Pulmonary artery endothelial cell (primary cell): Measurements from ENCODE around the gene LIMA1. TPM values are rescaled to one million over a fixed set of nuclear protein-coding genes. Genes with fewer than 3 reads are reported as not detected.
A peak's percentile ranks its signal among the peaks of the same experiment; 100 is the strongest.
"Not testable (repeated sequence)": the region's sequence is repeated elsewhere in the genome, so short reads cannot be mapped to it uniquely, and the experiment has no call there.

Experiments used
- DNase-seq: peaks from one replicate; pipeline ENCODE4 v3.0.0-alpha.2; 2011; ENCODE audit warnings: low read depth, low spot score
- total RNA-seq: library from RNA; depleted of rRNA; stranded (reverse); fragments of >200 nt; gene quantifications from 2 replicates; pipeline ENCODE4 v1.2.3, GENCODE V29; 2014

The LIMA1 gene
- total RNA-seq, 1 donor from 2014 or later: 82.8 TPM

DNA sequence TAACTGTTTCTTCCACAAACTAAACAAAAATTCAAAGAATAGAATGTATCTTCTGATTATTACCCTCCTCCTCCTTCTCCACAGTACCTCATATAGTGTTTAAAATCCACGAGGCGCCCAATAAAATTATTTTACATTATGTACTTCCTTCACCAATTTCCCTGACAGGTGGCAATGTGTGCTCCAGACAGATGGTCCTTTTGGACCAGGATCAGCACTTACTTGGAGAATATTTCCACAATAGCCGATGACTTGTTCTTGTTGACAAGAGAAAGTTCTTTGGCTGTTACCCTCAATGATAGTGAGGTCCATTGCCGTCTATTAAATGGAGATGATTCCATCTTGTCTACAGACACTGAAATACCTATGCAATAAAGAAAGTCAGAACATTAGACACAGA is 34.9 kb downstream of the LIMA1 start:
- no peak for DNase-seq

DNA sequence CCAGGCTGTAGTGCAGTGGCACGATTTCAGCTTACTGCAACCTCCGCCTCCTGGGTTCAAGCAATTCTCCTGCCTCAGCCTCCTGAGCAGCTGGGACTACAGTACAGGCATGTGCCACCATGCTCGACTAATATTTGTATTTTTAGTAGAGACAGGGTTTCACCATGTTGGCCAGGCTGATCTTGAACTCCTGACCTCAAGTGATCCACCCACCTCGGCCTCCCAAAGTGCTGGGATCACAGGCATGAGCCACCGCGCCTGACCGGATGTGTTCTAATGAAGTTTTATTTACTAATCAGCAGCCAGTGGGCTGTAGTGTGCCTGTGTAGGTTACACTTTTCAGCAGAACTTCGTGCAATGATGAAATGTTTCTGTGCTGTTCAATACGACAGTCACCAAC is 35.7 kb downstream of the LIMA1 start:
- not testable (repeated sequence) for DNase-seq

DNA sequence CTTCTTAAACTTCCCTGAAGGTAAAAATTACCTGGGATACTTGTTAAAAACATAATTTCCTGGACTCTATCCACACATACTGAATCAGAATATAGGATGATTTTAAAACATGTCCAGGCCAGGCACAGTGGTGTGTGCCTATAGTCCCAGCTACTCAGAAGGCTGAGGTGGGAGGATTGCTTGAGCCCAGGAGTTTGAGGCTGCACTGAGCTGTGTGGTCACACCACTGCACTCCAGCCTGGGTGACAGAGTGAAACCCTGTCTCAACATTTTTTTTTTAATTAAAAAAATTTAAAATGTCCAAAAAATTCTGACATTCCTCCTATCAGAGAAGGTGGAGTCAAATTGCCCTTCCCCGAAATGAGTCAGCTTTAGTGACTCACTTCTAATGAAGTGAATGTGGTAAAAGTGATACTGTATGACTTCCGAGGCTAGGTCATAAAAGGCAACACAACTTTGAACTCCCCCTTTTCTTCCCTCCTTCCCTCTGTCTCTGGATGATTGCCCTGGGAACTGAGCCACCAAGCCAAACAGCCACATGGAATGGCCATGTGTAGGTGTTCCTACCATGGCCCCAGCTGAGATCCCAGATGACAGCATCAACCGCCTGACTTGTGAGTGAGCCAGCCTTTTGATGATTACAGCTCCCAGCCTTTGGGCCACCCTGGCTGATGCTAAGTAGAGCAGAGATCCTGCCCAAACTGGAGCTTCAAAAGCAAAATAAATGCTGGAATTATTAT is 36.3 kb downstream of the LIMA1 start:
- DNase-seq: peak; percentile 29

DNA sequence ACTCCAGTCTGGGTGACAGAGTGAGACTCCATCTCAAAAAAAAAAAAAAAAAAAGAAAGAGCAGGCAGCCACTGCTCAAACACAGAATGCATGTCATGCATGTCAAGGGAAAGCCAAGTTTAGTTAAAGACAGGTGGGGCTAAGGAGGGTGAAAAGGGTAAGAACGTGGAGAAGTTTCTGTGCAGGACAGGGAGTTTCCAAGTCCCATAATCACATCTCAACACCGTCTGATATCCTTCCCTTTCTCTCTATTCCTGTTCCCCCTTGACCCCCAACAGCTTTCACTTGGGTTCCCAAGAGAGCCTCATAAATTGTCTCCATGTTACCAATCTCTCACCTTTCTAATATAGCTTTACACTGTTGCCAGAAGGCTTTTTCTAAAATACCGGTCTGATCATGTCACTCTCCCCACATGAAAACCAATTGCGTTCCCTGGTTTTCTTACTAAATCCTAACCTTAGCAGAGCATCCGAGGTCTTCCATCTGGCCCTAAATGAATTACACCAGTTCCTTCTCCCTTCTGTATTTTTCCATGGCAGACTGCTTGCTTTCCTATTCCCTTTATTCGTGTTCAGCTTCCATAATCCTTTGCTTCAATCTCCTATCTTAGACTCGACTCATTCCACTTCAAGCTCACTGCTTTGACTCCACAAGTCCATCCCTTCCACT is 37.0 kb downstream of the LIMA1 start:
- no peak for DNase-seq

DNA sequence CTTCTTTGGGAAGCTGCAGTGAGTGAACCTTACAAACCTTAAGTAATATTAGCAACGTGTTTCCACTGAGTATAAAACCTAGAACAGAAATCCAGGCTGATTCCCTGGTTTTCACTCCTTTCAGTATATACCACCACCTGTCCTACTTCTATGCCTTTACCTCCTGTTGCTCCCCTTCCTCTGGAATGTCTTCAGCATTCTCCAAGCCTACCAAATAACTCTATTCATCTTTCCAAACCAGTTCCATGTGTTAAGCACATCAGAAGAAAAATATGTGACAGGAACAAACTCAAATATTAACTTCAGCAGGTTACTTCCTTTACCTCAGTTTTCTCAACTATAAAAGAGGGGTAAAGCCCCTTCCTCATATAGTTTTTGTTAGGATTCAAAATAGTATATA is 39.8 kb downstream of the LIMA1 start:
- DNase-seq: no peak

DNA sequence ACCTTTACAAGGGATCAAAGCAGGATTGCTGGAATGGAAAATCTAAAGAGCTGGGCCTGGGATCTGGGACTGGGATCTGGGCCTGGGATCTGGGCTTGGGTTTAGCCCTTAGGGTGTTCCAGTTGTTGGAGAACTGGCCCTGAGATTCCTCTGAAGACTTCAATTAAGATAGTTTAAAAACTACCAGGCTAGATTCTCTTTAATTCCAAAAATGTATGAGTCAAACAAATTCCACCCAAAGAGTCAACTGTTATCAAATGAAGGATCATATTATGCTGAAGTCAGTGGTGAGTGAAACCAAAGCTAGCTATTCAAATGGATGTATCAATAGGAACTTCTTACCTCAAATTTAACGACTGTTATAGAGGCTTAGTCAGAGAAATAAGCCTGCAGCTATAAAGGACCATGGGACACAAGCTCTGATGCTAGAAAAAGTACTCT is 40.5 kb downstream of the LIMA1 start:
- DNase-seq: no peak

DNA sequence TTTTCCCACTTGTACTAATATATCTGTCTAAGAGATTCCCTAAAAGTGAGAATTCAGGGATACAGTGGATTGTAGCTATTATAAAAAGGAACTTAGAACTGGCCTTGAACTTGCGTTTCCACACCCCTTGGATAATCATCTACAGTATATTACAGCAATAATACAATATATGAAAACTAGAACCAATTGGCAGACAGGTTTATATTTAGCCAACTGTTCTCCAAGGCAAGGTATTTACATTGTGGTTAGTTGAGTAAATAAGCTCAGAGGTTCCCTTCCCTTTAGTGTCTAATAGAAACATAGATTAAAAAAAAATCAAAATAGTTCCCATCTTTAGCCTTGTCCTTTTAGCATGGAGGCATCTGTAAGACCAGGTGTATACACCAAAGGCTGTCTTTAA is 42.1 kb downstream of the LIMA1 start:
- no peak for DNase-seq

DNA sequence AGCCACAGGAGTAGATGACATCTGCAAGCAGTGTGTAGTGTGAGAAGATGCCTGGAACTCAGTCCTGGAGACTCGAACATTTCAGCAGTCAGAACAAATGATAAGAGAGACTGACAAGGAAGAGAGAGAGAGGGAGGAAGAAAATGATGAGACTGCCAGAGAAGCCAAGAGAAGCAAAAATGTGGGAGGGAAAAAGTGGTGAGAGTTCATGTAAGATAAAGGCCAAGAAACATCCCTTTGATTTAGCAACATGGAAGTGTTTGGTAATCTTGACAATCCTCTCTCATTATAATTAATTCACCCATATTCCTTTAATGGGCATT is 42.6 kb downstream of the LIMA1 start:
- no peak for DNase-seq

DNA sequence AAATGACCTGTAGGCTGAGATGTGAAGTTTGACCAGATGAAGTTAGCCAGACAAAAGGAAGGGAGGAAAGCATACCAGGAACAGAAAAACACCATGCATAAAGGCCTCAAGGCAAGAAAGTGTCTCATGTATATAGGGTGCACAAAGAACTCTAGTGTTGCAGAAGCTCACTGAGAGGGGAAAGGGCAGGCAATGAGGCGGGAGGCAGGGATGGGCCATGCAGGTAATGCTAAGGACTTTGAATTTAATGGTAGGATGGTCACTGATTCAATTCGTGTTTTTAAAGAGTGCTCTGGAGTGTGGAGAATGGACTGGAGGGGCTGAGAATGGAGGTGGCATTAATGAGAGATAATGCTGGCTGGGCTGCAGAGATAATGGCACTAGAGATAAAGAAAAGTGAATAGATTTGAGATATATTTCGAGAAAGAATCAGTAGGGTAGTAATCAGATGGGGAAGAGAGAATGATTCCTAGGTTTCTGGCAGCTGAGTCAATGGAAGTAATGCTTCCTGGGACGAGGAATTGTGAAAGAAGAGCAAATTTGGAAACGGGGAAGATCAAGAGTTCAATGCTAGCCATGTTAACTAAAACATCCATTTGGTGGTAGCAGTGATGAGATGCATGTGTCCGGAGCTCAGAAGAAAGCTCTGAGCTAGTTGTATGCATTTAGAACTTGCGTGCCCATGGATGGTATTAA is 43.1 kb downstream of the LIMA1 start:
- DNase-seq: no peak

DNA sequence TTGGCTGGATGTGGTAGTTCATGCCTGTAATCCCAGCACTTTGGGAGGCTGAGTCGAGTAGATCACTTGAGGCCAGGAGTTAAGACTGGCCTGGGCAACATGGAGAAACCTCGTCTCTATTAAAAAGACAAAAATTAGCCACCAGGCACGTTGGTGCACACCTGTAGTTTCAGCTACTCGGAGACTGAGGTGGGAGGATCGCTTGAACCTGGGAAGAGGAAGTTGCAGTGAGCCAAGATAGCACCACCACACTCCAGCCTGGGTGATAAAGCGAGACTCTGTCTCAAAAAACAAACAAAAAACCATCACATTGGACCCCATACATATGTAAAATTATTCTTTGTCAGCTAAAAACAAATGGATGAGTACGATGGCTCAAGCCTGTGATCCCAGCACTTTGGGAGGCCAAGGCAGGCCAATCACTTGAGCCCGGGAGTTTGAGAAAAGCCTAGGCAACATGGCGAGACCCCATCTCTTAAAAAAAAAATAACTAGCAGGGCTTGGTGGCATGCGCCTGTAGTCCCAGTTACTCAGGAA is 43.9 kb downstream of the LIMA1 start:
- DNase-seq: no peak

DNA sequence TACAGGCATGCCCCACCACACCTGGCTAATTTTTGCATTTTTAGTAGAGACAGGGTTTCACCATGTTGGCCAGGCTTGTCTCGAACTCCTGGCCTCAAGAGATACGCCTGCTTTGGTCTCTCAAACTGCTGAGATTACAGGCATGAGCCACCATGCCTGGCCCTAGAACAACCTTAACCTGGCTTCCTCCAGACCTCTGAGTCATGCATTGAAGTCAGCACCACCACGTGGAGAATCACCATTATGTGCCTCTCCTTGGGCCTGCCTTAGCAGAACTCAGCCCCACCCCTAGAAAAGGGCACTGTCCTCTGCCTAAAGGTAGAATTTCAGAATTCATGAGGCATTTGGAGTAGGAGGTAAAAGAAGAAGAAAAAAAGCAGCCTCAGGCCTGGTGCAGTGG is 49.0 kb downstream of the LIMA1 start:
- no peak for DNase-seq

DNA sequence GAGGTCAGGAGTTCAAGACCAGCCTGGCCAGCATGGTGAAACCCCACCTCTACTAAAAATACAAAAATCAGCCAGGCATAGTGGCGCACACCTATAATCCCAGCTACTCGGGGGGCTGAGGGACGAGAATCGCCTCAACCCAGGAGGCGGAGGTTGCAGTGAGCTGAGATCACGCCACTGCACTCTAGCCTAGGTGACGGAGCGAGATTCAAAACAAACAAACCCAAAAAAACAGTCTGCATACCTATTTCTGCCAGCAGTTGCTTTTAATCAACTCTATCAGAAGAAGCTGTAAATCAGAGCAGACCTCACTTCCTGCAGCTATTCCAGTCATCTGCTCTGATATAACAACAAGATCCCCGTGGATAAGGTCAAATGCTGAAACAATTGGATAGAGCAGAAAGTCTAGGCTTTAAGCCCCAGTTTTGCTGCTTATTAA is 50.5 kb downstream of the LIMA1 start:
- DNase-seq: no peak

DNA sequence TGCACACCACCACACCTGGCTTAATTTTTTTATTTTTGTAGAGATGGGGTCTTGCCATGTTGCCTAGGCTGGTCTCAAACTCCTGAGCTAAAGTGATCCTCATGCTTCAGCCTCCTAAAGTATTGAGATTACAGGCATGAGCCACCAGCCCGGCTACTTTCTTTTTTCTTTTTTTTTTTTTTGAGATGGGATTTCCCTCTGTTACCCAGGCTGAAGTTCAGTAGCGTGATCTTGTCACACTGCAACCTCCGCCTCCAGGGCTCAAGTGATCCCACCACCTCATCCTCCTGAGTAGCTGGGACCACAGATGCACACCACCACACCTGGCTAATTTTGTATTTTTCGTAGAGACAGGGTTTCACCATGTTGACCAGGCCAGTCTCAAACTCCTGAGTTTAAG is 51.1 kb downstream of the LIMA1 start:
- no peak for DNase-seq

DNA sequence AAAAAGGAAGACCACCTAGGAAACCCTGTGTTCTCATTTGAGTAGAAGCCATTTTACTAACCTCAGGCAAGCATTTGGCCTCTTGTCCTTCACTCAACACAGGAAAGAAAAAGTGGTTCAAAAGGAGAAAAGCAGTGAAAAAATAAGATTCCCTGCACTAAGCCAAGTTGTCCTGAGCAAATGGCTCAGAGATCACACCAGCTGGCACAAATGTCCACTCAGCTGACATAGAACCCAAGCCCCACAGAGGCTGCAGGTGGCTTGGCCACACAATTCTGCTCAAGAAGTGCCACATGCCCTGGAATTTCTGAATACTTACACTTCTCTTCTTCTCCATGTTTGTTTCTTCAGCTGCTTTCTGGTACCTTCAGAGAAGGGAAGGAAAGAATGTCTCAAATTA is 52.0 kb downstream of the LIMA1 start:
- no peak for DNase-seq

DNA sequence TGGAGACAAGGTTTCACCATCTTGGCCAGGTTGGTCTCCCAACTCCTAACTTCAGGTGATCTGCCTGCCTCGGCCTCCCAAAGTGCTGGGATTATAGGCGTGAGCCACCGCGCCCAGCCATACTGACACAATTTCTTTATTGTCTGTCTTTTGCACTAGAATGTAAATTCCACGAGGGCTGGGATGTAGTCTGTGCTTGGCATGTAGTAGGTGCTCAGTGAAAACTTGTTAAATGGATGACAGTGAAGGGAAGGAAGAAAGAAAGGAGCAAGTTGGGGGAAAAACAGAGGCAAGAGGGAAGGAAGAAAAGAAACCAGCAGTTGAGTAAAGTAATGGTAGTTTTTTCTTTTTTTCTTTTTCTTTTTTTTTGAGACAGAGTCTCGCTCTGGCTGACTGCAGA is 53.1 kb downstream of the LIMA1 start:
- DNase-seq: no peak

DNA sequence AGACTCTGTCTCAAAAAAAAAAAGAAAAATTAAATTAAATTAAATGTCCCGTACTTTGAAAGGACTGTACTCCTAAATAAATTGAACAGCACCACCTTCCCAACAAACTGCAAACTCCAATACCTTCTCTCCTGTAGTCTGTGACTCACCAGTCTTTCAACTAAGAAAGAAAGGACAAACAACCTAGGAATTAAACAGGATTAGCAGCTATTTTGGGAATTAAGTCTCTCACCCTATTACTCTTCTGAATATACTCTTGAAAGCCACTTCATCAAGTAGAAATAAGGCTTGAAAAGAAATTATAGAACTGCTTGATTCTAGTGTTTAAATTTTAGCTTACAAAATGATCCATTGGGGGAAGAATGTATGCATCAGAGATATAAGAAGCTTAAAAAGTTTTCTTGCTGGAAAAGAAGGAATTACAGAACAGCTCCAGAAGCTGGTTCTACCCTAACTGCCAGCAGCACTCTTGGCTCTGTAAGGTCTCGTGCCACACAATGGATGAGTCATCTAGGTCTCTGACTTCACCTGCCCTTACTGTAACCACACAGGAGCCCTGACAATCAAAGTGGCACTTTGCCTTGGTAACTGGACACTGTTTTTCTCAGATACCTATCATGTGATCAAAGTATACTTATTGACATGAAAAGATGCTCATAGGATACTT is 59.2 kb downstream of the LIMA1 start:
- DNase-seq: no peak

DNA sequence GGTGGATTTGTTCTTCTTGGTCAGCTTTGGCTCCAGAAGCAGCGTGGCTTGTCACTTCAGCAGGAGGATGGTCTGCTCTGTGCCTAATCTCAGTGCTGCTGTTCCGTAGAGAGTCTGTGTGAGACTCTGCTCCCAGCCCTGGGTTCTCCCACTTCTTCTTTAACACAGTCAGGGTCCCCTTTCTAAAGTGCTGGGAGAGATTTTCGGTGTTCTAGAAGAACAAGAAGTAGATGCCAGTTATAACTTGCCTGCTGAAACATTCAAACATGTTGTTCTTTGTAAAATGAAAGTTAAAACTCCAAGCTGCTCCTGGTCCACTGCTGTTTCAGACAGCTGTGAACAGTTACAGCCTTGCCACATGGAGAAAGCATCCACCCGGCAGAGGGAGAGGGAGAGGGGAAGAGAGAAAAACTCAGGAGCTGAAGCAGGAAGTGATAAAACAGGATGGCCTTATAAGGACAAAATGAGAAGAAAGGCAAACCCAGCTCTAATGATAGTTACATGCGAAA is 61.0 kb downstream of the LIMA1 start:
- DNase-seq: no peak

DNA sequence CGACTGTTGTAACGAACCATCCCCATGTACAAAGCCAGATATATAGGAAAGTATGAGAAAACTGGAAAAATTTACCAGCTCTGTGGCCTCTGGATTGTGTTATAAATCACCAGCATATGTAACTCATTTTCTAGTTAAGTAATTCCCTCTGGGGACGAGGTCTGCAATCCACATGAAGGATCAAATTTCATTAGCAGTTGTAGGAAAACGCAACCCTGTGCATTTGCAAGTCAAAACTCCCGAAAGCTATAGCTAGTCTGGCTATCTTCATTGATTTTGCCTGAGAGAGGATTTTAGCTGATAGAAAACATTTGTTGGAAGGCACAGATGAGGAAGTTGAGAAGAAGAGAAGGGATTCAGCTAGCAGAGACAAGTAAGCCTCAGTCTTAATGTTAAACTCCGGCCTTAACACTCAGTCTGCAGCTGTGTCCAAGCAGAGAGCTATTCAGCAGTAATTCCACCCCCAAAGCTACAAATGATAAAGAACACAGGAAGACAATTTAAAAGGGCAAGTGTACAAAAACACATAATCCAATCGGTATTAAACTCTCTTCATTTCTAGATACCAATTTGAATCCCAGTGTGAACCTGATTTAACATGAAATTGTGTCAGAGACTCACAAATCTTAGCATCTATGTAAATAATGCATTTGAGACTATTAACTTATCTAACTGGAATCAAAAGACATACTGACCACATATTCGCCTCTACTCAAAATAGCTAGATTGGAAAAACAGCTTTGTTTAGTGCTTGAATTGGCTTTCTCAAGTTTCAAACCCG is 61.9 kb downstream of the LIMA1 start:
- no peak for DNase-seq

DNA sequence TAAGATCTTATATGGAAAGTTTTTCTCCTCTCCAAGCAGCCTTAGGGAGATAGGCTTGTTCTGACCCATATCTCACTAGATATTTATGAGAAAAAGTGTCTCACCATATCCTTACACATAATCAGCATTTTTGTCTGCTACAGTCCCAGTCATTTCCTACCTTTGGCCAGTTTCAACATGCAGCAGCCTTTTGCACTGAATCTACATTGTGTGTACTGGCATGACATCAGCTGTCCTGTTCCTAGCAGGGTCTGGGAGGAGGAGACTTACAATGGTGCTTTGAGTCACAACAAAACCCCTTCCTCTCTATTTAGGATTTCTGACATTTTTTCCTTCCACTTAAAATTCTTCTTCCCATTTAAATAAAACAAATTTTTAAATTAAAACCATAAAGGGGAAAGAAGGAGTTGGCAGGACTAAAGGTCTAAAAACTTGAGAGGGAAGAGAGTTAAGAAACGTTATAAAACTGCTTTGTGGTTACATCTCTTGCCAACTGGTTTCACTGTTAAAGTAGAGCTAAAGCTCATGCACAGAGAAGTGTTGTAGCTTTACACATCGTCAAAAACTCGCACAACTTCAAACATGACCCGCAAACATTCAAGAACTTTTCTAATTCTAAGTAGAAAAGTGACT is 62.8 kb downstream of the LIMA1 start:
- no peak for DNase-seq

DNA sequence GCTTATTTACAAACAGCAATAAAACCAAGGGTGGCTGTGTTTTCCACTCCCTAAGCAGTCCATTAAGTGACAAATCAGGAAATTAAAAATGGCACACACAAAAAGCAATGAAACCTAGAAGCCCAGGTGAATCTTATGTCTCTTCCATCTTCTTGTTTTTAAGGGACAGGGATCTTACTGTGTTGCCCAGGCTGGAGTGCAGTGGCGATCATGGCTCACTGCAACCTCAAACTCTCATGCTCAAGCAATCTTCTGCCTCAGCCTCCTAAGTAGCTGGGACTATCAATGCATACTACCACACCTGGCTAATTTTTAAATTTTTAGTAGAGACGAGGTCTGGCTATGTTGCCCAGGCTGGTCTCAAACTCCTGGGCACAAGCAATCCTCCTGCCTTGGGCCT is 63.8 kb downstream of the LIMA1 start:
- no peak for DNase-seq
